GM19351 (cell line): ENCODE measurements around the gene ETS1.
A peak's percentile ranks its signal among the peaks of the same experiment; 100 is the strongest.

Experiments used
- ATAC-seq: cut with Tn5 transposase; IDR thresholded peaks from one replicate; pipeline ENCODE4 v1.9.1; 2021; ENCODE audit warnings: mild to moderate bottlenecking, moderate library complexity; ENCODE audit not compliant: unreplicated experiment

The ETS1 gene

GRCh38 chr11:128619007-128619406, 31.6 kb upstream of the ETS1 start:
- no peak for ATAC-seq

- ATAC-seq, result no peak
Measured at GRCh38 chr11:128618603-128619002, 31.2 kb upstream of the ETS1 start.

- ATAC-seq, result no peak
Measured at GRCh38 chr11:128616161-128616560, 28.8 kb upstream of the ETS1 start.

GRCh38 chr11:128615612-128616011, 28.3 kb upstream of the ETS1 start:
- no peak for ATAC-seq

GRCh38 chr11:128615076-128615475, 27.7 kb upstream of the ETS1 start:
- ATAC-seq, result no peak

GRCh38 chr11:128614026-128614425, 26.7 kb upstream of the ETS1 start:
- ATAC-seq, result no peak

- ATAC-seq, result no peak
Measured at GRCh38 chr11:128613300-128613995, 26.1 kb upstream of the ETS1 start.

GRCh38 chr11:128610721-128611617, 23.6 kb upstream of the ETS1 start:
- ATAC-seq, result peak; percentile 95

- no peak for ATAC-seq
Measured at GRCh38 chr11:128609785-128610184, 22.4 kb upstream of the ETS1 start.

GRCh38 chr11:128608746-128609407, 21.5 kb upstream of the ETS1 start:
- ATAC-seq, result no peak

GRCh38 chr11:128607819-128608218, 20.5 kb upstream of the ETS1 start:
- ATAC-seq, result no peak

- ATAC-seq, result no peak
Measured at GRCh38 chr11:128604723-128605122, 17.4 kb upstream of the ETS1 start.

- ATAC-seq, result no peak
Measured at GRCh38 chr11:128603752-128604414, 16.5 kb upstream of the ETS1 start.

GRCh38 chr11:128603003-128603696, 15.8 kb upstream of the ETS1 start:
- no peak for ATAC-seq

GRCh38 chr11:128599729-128600128, 12.4 kb upstream of the ETS1 start:
- no peak for ATAC-seq

GRCh38 chr11:128598506-128599150, 11.3 kb upstream of the ETS1 start:
- ATAC-seq, result no peak

- ATAC-seq, result no peak
Measured at GRCh38 chr11:128598096-128598495, 10.7 kb upstream of the ETS1 start.

- ATAC-seq, result no peak
Measured at GRCh38 chr11:128597209-128597608, 9.9 kb upstream of the ETS1 start.

- ATAC-seq, result peak; percentile 60
Measured at GRCh38 chr11:128596250-128596649, 8.9 kb upstream of the ETS1 start.

GRCh38 chr11:128595775-128596174, 8.4 kb upstream of the ETS1 start:
- no peak for ATAC-seq
